Left ventricle myocardium superior (tissue), 1 donor: Measurements from ENCODE around the gene DHX15. TPM values are rescaled to one million over a fixed set of nuclear protein-coding genes. Genes with fewer than 3 reads are reported as not detected.
A peak's percentile ranks its signal among the peaks of the same experiment; 100 is the strongest.

Experiments used
- ATAC-seq: fragments of 200-7000 bp; cut with Tn5 transposase; one replicate; pipeline ENCODE4 v1.9.1; 2020; ENCODE audit warnings: mild to moderate bottlenecking, moderate library complexity
- DNase-seq: peaks from one replicate; pipeline ENCODE4 v3.0.0-alpha.2; 2020
- intact Hi-C: fragments of 100-400 bp; cut with micrococcal nuclease; formaldehyde crosslinking; loops from one replicate; pipeline ENCODE4 v1.11.0; 2022
- long read RNA-seq: library from polyadenylated mRNA; unstranded; transcript quantifications from one replicate; pipeline ENCODE4 v2.0.0, GENCODE V29; 2021
- total RNA-seq: library from RNA; stranded (reverse); fragmentation: NEBNext Ultra II Directional; extraction: Animal tissue kit (Norgen Biotek cat#: 25700); gene quantifications from one replicate; pipeline ENCODE4 v1.2.1, GENCODE V29; 2021
- donor health status: DM: no; HTN: yes; CAD: no; lungs with severe emphysema.

The DHX15 gene
- 53.0 TPM for total RNA-seq
- long read RNA-seq, transcript DHX15-201 (14 exons, 2,994 nt) = major isoform, 88 of 101 reads
- long read RNA-seq, partial matches to known transcripts = 6 of 101 reads
- long read RNA-seq, other reads (novel, unspliced or antisense) = 6 of 101 reads

GRCh38 chr4:24584211-24584850 lies at the start of gene DHX15:
DHX15 (minus strand) TSS chr4:24584554; CDS start chr4:24584393, 161 bp downstream.
- DNase-seq = peak; percentile 98
- ATAC-seq = peak; percentile 96
- intact Hi-C loops = loop anchor here (10.0 kb wide), 1 partner anchor 400 kb away; no protein-coding TSS in a partner anchor

- intact Hi-C loops = no loop called here
- DNase-seq = no peak
- no peak for ATAC-seq
These were observed 47.7 kb upstream of the DHX15 start for GRCh38 chr4:24632011-24632410.

GRCh38 chr4:24630937-24631336 lies 46.6 kb upstream of the DHX15 start:
- ATAC-seq (peak; percentile 75), DNase-seq (no peak)
- intact Hi-C loops = no loop called here

GRCh38 chr4:24625091-24625490 lies 40.7 kb upstream of the DHX15 start:
- intact Hi-C loops = no loop called here
- no peak for ATAC-seq
- DNase-seq = no peak

GRCh38 chr4:24624381-24624780 lies 40.0 kb upstream of the DHX15 start:
- intact Hi-C loops = no loop called here
- DNase-seq (no peak), ATAC-seq (no peak)

GRCh38 chr4:24622146-24622834 lies 37.9 kb upstream of the DHX15 start:
- DNase-seq (no peak), ATAC-seq (no peak)
- intact Hi-C loops = no loop called here

GRCh38 chr4:24615977-24616376 lies 31.6 kb upstream of the DHX15 start:
- ATAC-seq (no peak), DNase-seq (no peak)
- intact Hi-C loops = no loop called here

GRCh38 chr4:24614881-24615280 lies 30.5 kb upstream of the DHX15 start:
- ATAC-seq (no peak), DNase-seq (no peak)
- intact Hi-C loops = no loop called here

- intact Hi-C loops = no loop called here
- ATAC-seq = no peak
- DNase-seq = no peak
These were observed 29.1 kb upstream of the DHX15 start for GRCh38 chr4:24613502-24613901.

GRCh38 chr4:24611575-24611974 lies 27.2 kb upstream of the DHX15 start:
- DNase-seq (no peak), ATAC-seq (peak; percentile 67)
- intact Hi-C loops = no loop called here

GRCh38 chr4:24607334-24607733 lies 23.0 kb upstream of the DHX15 start:
- ATAC-seq (peak; percentile 80), DNase-seq (no peak)
- intact Hi-C loops = no loop called here

GRCh38 chr4:24605216-24605615 lies 20.9 kb upstream of the DHX15 start:
- DNase-seq = no peak
- no peak for ATAC-seq
- intact Hi-C loops = no loop called here

- DNase-seq = no peak
- intact Hi-C loops = no loop called here
- no peak for ATAC-seq
These were observed 20.3 kb upstream of the DHX15 start for GRCh38 chr4:24604558-24605214.

- peak; percentile 52 for DNase-seq
- intact Hi-C loops = no loop called here
These were observed 19.0 kb upstream of the DHX15 start for GRCh38 chr4:24603343-24603742.

GRCh38 chr4:24601121-24601520 lies 16.8 kb upstream of the DHX15 start:
- no peak for ATAC-seq
- intact Hi-C loops = no loop called here
- no peak for DNase-seq

More at GRCh38 chr4:24603343-24603742, 19.0 kb upstream of the DHX15 start:
- ATAC-seq = peak; percentile 86

GRCh38 chr4:24599275-24599674 lies 14.9 kb upstream of the DHX15 start:
- DNase-seq (no peak), ATAC-seq (no peak)
- intact Hi-C loops = no loop called here

GRCh38 chr4:24598025-24598424 lies 13.7 kb upstream of the DHX15 start:
- ATAC-seq = no peak

GRCh38 chr4:24595659-24596058 lies 11.3 kb upstream of the DHX15 start:
- ATAC-seq = no peak
- intact Hi-C loops = no loop called here
- DNase-seq = no peak

More at GRCh38 chr4:24598025-24598424, 13.7 kb upstream of the DHX15 start:
- no peak for DNase-seq
- intact Hi-C loops = no loop called here

- ATAC-seq = no peak
- DNase-seq = no peak
- intact Hi-C loops = no loop called here
These were observed 10.5 kb upstream of the DHX15 start for GRCh38 chr4:24594887-24595286.

- DNase-seq (no peak), ATAC-seq (peak; percentile 11)
- intact Hi-C loops = loop anchor here (10.0 kb wide), 1 partner anchor 395 kb away; no protein-coding TSS in a partner anchor
These were observed 5.1 kb upstream of the DHX15 start for GRCh38 chr4:24589448-24589847.
